Measurements from ENCODE around the gene ACVR1B.

DNA sequence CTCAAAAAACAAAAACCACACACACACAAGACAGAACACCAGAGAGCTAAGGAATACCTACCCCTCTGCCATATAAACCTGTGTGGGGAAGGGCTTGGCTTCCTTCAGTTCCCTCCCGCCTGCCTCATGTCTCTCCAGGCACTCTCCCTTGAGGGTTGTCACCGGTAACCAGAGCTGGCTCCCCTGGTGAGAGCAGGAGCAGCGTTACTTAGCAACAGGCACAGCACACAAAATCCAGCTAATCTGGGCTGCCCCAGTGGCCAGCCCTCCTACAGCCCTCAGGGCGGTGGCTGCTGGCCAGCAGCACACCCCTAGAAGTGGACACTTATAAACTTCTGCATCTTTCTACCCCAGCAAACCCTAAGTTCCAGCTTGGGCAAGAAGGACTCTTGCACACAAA, 78.2 kb downstream of the ACVR1B start:
- TF ChIP-seq, protein P1, sequence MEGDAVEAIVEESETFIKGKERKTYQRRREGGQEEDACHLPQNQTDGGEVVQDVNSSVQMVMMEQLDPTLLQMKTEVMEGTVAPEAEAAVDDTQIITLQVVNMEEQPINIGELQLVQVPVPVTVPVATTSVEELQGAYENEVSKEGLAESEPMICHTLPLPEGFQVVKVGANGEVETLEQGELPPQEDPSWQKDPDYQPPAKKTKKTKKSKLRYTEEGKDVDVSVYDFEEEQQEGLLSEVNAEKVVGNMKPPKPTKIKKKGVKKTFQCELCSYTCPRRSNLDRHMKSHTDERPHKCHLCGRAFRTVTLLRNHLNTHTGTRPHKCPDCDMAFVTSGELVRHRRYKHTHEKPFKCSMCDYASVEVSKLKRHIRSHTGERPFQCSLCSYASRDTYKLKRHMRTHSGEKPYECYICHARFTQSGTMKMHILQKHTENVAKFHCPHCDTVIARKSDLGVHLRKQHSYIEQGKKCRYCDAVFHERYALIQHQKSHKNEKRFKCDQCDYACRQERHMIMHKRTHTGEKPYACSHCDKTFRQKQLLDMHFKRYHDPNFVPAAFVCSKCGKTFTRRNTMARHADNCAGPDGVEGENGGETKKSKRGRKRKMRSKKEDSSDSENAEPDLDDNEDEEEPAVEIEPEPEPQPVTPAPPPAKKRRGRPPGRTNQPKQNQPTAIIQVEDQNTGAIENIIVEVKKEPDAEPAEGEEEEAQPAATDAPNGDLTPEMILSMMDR (IDR thresholded peaks at IDR 0.05): no peak
- no peak for TF ChIP-seq POLR2A (IDR thresholded peaks at IDR 0.05)

Measured in prostate gland (tissue), 2 donors.